Ishikawa (cell line): ENCODE results near the gene TNIP3.

ENCODE experiments used
- CREB1 ChIP-seq: IDR thresholded peaks from 2 replicates; pipeline ENCODE4 v1.6.1; 2012; ENCODE audit warnings: low read depth
- NFIC ChIP-seq: IDR thresholded peaks from 2 replicates; pipeline ENCODE4 v1.6.1; 2012
- RAD21 ChIP-seq: IDR thresholded peaks from 2 replicates; pipeline ENCODE4 v1.6.1; 2012; ENCODE audit warnings: low read depth

DNA sequence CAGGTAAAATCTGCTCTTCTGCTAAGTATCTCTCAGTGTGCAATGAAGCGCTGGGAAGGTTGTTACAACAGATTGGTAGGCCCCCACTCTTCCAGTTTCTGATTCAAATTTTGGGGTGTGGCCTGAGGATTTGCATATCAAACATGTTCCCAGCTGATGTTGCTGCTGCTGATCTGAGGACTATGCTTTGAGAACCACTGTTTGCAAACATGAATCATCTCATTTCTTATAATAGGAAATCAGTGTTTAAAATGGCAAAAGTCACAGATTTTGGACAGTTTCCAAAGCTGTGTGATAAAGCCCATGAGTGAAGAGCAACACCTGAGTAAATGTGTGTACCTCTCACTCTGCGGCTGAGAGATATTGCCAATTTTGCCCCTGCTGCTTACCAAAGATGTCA lies 55.6 kb downstream of the TNIP3 start:
- TF ChIP-seq NFIC (no peak), CREB1 (no peak), RAD21 (no peak)
